ENCODE results near the gene DUSP3. TPM values are rescaled to one million over a fixed set of nuclear protein-coding genes. Genes with fewer than 3 reads are reported as not detected.
"Not testable (repeated sequence)": the region's sequence is repeated elsewhere in the genome, so short reads cannot be mapped to it uniquely, and the experiment has no call there.

Gene DUSP3
- total RNA-seq, 2 donors from 2014 or later: 130 to 137 TPM

DNA sequence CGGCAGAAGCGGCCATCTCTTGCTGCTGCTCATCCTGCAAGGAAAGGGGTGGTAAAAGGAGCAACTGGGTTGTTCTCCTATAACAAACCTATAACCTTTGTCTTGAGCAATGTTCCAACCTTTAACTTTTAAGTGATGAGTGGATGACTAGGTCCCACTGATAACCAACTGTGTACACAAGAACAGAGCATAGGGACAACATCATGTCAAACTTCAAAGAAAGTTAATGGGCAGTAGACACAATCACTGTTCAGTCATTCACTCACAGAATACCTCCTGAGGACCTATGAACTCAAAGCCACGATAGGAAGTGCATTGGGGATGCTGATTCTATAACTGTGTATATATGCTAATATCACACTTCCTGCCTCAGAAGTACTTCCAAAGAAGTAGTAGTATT lies 23.1 kb upstream of the DUSP3 start:
- H3K9me3 ChIP-seq: no peaks in the 10 kb centered on the region
- TF ChIP-seq, protein P1, sequence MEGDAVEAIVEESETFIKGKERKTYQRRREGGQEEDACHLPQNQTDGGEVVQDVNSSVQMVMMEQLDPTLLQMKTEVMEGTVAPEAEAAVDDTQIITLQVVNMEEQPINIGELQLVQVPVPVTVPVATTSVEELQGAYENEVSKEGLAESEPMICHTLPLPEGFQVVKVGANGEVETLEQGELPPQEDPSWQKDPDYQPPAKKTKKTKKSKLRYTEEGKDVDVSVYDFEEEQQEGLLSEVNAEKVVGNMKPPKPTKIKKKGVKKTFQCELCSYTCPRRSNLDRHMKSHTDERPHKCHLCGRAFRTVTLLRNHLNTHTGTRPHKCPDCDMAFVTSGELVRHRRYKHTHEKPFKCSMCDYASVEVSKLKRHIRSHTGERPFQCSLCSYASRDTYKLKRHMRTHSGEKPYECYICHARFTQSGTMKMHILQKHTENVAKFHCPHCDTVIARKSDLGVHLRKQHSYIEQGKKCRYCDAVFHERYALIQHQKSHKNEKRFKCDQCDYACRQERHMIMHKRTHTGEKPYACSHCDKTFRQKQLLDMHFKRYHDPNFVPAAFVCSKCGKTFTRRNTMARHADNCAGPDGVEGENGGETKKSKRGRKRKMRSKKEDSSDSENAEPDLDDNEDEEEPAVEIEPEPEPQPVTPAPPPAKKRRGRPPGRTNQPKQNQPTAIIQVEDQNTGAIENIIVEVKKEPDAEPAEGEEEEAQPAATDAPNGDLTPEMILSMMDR (IDR thresholded peaks at IDR 0.05): no peak
- no peaks in the 10 kb centered on the region for H3K4me1 ChIP-seq (ENCODE audit: control insufficient read depth in 1 of 2, low read depth in 2 of 2)
- H3K36me3 ChIP-seq: peaks cover 7% of the 10 kb centered on the region
- ATAC-seq (ENCODE audit: insufficient number of reproducible peaks, low FRiP score, low read depth): no peak
- no peak overlapping the region for H3K4me3 ChIP-seq
- H3K27ac ChIP-seq: no peak overlapping the region
- H3K27me3 ChIP-seq (replicated peaks; ENCODE audit: insufficient read depth): no peaks in the 10 kb centered on the region
- DNase-seq (ENCODE audit: low spot score): no peak

DNA sequence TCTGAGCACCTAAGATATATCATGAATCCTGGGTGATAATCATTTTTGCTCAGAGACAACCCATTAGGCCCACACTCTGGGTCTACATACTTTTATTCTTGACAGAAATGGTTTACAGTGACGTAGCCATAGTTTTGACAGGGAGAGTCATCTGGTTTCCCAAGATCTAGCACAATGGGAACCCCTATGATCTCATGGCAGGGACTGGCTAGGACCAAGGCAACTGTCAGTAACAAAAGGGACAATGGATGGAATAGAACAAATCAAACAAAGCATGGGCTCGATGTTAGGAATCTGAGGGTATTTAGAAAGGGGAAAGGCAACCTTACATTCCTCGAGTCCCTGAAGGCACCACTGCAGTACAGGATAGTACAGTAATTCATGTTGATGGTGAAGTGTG lies 22.0 kb upstream of the DUSP3 start:
- Histone ChIP-seq H3K4me1 (ENCODE audit: control insufficient read depth in 1 of 2, low read depth in 2 of 2) (no peaks in the 10 kb centered on the region), H3K9me3 (no peaks in the 10 kb centered on the region), H3K27me3 (replicated peaks; ENCODE audit: insufficient read depth) (no peaks in the 10 kb centered on the region), H3K4me3 (no peak overlapping the region), H3K36me3 (peaks cover 7% of the 10 kb centered on the region), H3K27ac (no peak overlapping the region)
- DNase-seq (ENCODE audit: low spot score) (no peak), ATAC-seq (ENCODE audit: insufficient number of reproducible peaks, low FRiP score, low read depth) (no peak)
- TF ChIP-seq, protein P1 (IDR thresholded peaks at IDR 0.05): no peak

DNA sequence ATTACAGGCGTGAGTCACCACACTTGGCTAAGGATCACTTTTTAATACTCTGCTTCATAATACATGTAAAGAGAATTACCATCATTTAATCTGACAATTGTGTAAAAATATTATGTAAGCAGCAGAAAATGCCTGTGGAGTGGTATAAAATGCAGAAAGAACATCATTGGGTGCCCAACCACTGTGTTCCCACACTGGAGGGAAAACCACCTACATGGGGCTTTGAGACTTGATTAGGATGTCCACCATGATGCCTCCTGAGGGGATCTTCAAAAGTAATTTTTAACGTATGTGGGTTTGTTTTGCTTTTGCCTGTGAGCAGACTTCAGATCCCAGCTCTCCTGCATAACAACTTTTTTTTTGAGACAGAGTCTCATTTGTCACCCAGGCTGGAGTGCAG lies 20.3 kb upstream of the DUSP3 start:
- TF ChIP-seq, protein P1 (IDR thresholded peaks at IDR 0.05): no peak
- H3K9me3 ChIP-seq: no peaks in the 10 kb centered on the region
- ATAC-seq (ENCODE audit: insufficient number of reproducible peaks, low FRiP score, low read depth): no peak
- no peak overlapping the region for H3K4me3 ChIP-seq
- H3K27me3 ChIP-seq (replicated peaks; ENCODE audit: insufficient read depth): no peaks in the 10 kb centered on the region
- H3K4me1 ChIP-seq (ENCODE audit: control insufficient read depth in 1 of 2, low read depth in 2 of 2): no peaks in the 10 kb centered on the region
- H3K27ac ChIP-seq: no peak overlapping the region
- H3K36me3 ChIP-seq: peaks cover 7% of the 10 kb centered on the region
- DNase-seq (ENCODE audit: low spot score): no peak

DNA sequence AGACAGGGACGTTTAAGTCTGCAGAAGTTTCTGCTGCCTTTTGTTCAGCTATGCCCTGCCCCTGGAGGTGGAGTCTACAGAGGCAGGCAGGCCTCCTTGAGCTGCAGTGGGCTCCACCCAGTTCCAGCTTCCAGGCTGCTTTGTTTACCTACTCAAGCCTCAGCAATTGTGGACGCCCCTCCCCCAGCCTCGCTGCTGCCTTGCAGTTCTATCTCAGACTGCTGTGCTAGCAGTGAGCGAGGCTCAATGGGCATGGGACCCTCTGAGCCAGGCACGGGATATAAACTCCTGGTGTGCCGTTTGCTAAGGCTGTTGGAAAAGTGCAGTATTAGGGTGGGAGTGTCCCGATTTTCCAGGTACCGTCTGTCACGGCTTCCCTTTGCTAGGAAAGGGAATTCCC lies 19.2 kb upstream of the DUSP3 start:
- not testable (repeated sequence) for H3K36me3 ChIP-seq; H3K4me1 ChIP-seq (ENCODE audit: control insufficient read depth in 1 of 2, low read depth in 2 of 2); H3K27ac ChIP-seq; ATAC-seq (ENCODE audit: insufficient number of reproducible peaks, low FRiP score, low read depth); DNase-seq (ENCODE audit: low spot score); H3K9me3 ChIP-seq; H3K27me3 ChIP-seq (replicated peaks; ENCODE audit: insufficient read depth); H3K4me3 ChIP-seq

DNA sequence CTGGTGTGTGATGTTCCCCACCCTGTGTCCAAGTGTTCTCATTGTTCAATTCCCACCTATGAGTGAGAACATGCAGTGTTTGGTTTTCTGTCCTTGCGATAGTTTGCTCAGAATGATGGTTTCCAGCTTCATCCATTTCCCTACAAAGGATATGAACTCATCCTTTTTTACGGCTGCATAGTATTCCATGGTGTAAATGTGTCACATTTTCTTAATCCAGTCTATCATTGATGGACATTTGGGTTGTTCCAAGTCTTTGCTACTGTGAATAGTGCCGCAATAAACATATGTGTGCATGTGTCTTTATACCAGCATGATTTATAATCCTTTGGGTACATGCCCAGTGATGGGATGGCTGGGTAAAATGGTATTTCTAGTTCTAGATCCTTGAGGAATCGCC lies 13.9 kb upstream of the DUSP3 start:
- H3K4me1 ChIP-seq (ENCODE audit: control insufficient read depth in 1 of 2, low read depth in 2 of 2); H3K27ac ChIP-seq; H3K36me3 ChIP-seq; ATAC-seq (ENCODE audit: insufficient number of reproducible peaks, low FRiP score, low read depth); DNase-seq (ENCODE audit: low spot score); H3K9me3 ChIP-seq; H3K27me3 ChIP-seq (replicated peaks; ENCODE audit: insufficient read depth); H3K4me3 ChIP-seq: not testable (repeated sequence)

DNA sequence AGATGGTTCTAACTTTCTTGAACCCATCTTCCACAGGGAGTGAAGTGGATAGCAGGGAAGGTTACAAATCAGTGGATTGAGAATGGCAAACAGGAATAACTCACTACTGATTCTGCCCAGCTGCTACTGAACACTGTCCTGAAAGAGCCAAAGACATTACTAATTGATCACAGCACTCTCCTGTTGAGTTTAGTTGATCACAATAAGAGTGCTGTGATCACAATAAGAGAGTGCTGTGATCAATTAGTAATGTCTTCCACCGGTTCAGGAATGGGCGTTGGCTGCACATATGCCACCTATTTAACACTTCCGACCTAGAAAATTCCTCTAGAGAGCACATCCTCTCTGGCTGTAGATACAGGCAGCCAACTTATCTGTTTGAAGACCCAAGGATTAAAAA lies 12.8 kb upstream of the DUSP3 start:
- Histone ChIP-seq H3K4me3 (no peak overlapping the region), H3K27me3 (replicated peaks; ENCODE audit: insufficient read depth) (no peaks in the 10 kb centered on the region), H3K4me1 (ENCODE audit: control insufficient read depth in 1 of 2, low read depth in 2 of 2) (no peaks in the 10 kb centered on the region), H3K9me3 (no peaks in the 10 kb centered on the region), H3K36me3 (no peaks in the 10 kb centered on the region), H3K27ac (no peak overlapping the region)
- TF ChIP-seq, protein P1 (IDR thresholded peaks at IDR 0.05): no peak
- DNase-seq (ENCODE audit: low spot score) (no peak), ATAC-seq (ENCODE audit: insufficient number of reproducible peaks, low FRiP score, low read depth) (no peak)
